ENCODE data around the gene VSIG4. TPM values are rescaled to one million over a fixed set of nuclear protein-coding genes. Genes with fewer than 3 reads are reported as not detected.

VSIG4 gene
- polyA plus RNA-seq, 3 donors = 19.2 to 137 (median 129) TPM

GRCh38 chrX:66030505-66031317 is 9.2 kb downstream of the VSIG4 start:
- WGBS, 3 donors = 37 to 49% (median 41%) methylated on average over 7 of the region's 7 CpGs
- no peak overlapping the region for H3K27ac ChIP-seq (ENCODE audit: low read depth, low read length)

DNA sequence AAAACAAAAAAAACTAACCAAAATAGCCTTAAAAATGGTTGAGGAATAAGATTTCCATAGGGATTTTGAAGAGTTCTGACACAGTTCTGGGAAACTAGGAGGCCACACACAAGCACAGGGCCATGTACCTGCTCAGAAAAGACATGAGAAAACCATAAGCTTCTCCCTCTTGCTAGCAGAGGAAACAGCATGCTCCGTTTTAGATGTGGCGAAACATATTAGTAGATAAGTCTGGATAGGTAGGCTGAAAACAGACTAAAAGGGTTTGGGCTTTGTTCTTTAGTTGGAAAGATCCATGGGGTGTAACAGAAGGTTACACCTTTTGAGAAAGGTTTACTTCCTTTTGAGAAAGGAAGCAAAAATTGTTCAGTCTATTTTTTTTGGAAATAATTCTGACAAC is 10.9 kb downstream of the VSIG4 start:
- no peak overlapping the region for H3K27ac ChIP-seq (ENCODE audit: low read depth, low read length)
- 41 to 73% (median 68%) methylated on average over 2 of the region's 2 CpGs for WGBS, 3 donors

- 44 to 75% (median 48%) methylated on average over 2 of the region's 2 CpGs for WGBS, 3 donors
- H3K27ac ChIP-seq (ENCODE audit: low read depth, low read length) = no peak overlapping the region
Observed at GRCh38 chrX:66024570-66024969, 15.3 kb downstream of the VSIG4 start.

DNA sequence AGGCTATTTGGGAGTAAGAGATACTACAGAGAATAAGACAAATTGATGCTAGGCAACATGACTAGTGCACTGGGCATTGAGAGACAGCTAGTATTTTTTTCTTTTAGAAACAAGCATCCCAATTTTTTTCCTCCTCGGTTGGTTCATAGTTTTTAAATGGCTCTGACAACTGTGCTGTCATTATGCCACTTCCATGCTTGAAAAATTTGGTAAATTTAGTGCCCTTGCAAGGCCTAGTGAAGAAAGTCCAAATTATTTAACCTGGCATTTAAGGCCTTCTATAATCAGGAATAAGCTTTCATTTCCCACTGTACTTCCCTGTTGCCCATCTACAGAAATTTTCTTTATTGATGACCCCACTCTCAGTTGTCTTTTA is 15.8 kb downstream of the VSIG4 start:
- 39 to 81% (median 53%) methylated on average over 1 of the region's 1 CpG for WGBS, 3 donors
- no peak overlapping the region for H3K27ac ChIP-seq (ENCODE audit: low read depth, low read length)

DNA sequence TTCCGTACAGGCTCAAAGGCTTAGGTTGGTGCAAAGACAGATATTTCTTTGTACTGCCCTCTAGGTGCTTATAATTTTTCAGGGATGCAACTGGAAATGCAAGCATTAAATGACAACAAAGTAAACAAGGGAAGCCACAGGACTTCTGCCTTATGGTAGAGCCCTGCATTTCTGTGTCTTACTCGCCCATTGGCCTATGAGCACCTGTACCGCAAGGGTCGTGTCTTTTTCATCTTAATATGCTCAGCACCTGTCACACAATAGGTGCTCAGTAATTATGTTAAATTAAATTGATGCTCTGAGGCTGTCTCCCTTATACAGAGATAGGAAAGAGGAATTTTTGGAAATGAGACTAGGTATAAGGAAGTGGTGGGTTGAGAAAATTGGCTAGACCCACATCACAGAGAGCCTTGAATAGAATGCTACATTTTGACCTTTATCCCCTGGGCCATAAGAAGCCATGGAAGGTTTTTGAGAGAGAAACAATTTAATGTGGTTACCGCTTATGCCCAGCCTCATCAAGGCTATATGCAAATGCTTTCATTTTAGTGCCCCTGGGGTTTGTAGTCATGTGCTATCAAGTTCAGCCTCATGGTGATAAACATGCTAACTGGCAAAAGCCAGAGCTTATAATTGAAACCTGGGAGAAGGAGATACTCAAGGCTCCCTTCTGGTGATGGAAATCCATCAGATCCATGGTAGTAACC is 16.3 kb downstream of the VSIG4 start:
- 78 to 92% (median 84%) methylated on average over 5 of the region's 5 CpGs for WGBS, 3 donors
- no peak overlapping the region for H3K27ac ChIP-seq (ENCODE audit: low read depth, low read length)

GRCh38 chrX:66022632-66023384 is 17.1 kb downstream of the VSIG4 start:
- 46 to 49% (median 49%) methylated on average over 5 of the region's 5 CpGs for WGBS, 3 donors
- H3K27ac ChIP-seq (ENCODE audit: low read depth, low read length) = no peak overlapping the region

DNA sequence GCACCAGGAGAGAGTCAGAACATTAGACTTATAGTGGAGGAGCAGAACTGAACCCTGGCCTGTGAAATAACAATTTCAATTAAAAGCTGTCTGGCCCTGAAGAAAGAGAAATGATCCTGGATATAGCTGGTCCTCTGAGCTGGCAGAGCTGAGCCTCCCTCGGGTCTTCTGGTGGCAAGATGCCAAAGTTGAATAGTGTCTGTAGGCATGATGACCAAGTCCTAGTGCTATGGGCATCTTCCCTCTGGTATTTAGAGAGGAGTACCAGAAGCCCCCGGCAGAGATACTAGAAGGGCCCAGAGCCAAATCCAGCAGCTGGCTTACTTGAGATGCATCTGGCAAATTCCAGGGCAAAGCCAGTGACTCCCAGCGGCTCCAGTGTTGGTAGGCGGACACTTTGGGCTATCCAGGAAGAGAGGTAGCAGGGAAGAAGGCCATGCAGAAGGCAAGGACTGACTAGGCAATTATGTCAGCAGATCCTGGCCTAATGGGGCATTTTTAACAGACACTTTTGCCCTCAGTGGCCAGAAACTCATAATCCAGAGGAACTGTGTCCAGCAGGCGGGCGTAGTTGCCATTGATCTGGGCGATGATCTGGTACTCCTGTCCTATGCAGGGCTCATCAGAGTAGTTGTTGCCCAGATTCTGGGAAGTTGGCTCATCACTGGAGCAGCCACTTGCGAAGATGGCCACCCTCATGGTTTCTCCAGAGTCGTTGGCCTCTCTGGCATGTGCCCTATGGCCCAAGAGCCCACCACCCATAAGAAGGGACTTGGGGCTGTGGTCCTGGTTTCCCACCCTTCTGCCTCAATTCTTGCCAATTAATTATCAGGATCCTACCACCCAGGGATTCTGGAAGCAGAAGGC is 17.9 kb downstream of the VSIG4 start:
- H3K27ac ChIP-seq (ENCODE audit: low read depth, low read length) = no peak overlapping the region
- WGBS, 3 donors = 71 to 82% (median 75%) methylated on average over 9 of the region's 9 CpGs

- no peak overlapping the region for H3K27ac ChIP-seq (ENCODE audit: low read depth, low read length)
- 46 to 68% methylated on average over 1 of the region's 1 CpG; no CpG with 5 or more reads in 1 of the 3 donors for WGBS, 3 donors
Observed at GRCh38 chrX:66021401-66021764, 18.5 kb downstream of the VSIG4 start.

GRCh38 chrX:66020631-66021334 is 19.1 kb downstream of the VSIG4 start:
- 44 to 56% (median 47%) methylated on average over 9 to 10 of the region's 10 CpGs for WGBS, 3 donors
- H3K27ac ChIP-seq (ENCODE audit: low read depth, low read length) = no peak overlapping the region

GRCh38 chrX:66019974-66020373 is 19.9 kb downstream of the VSIG4 start:
- WGBS, 3 donors = 60 to 68% (median 61%) methylated on average over 2 of the region's 2 CpGs
- H3K27ac ChIP-seq (ENCODE audit: low read depth, low read length) = no peak overlapping the region

DNA sequence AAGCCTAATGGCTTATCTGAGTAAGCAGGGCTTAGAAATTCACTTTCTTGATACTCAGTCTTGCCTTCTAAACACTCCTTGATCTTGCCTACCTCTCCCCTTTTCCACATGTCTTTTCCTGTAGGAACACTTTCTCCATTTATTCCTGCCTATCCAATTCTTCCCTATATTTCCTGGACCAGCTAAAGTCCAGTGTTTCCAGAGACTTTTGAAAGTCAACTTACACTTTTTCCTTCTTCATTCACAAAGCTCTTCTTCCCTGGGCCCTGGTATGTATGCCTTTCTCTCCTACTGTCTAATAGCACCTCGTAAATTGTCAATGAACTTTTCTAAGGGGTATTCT is 20.6 kb downstream of the VSIG4 start:
- 59 to 75% (median 69%) methylated on average over 1 of the region's 1 CpG for WGBS, 3 donors
- no peak overlapping the region for H3K27ac ChIP-seq (ENCODE audit: low read depth, low read length)

DNA sequence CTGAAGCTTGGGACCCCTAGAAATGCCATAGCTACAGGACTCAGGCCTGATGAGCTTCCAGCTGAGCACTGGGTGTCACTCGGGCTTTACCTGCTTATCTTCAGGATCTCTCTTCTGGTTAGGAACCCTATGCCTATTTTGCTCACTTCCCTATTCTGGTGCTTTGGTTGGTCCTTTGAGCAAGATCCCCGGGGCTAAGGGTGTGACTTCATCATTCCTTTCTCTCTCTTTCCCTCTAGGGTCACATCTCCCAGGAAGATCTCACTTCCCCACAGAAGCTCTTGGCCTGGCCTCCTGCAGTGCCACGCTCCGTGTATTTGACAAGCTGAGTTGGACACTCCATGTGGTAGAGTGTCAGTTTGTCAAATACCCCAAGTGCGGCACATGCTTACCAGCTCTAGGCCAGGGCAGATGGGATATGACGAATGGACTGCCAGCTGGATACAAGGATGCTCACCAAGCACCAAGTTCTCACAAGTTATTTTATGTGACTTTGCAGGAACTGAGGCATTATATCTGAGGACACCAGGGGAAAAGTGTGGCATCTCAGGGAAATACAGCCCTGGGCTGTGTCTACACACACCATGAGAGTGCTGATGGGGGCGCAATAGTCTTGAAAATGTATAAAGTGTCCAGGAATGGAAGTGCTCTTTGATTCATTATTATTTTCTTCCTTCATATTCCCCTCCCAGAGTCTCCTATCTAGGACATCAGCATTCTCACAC is 21.1 kb downstream of the VSIG4 start:
- WGBS, 3 donors = 56 to 78% (median 66%) methylated on average over 7 of the region's 7 CpGs
- H3K27ac ChIP-seq (ENCODE audit: low read depth, low read length) = no peak overlapping the region

- H3K27ac ChIP-seq (ENCODE audit: low read depth, low read length) = no peak overlapping the region
Observed at GRCh38 chrX:66017659-66018170, 22.2 kb downstream of the VSIG4 start.

GRCh38 chrX:66016905-66017658 is 22.8 kb downstream of the VSIG4 start:
- WGBS, 3 donors = 42 to 52% (median 44%) methylated on average over 2 of the region's 2 CpGs
- no peak overlapping the region for H3K27ac ChIP-seq (ENCODE audit: low read depth, low read length)

DNA sequence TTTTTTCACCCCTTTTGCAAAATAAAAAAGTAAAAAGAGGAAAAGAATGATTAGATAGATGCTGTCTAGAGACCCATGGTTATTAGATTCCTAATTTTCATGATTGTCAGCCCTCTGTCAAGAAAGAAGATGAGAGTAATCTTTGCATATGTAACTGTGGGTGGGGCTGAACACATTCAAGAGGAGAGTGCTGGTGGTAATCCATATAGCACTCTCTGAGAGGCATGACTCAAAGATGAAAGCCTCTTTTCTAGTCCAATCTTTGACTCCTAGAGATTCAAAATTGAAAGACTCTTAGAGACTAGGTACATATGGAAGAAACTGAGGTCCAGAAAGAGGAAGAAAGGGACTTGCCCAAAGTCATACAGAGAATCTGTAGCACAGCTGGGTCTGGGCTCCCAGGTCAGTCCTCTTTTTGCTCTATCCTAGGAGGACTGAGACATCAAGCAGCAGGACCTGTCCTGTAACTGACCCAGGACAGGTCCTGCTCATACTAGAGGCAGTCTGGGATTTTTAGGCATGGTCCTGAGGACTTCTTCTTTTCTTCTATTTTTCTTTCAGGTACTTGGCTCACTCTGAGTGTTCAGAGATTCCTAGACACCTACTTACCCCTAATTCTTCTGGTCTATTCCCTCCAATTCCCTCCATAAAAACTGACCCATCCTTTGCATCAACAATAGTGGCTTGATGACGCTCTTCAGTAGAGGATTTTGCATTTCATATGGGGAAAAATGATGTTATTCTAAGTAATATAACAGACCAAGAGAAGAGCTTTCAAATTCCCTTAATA is 23.8 kb downstream of the VSIG4 start:
- H3K27ac ChIP-seq (ENCODE audit: low read depth, low read length) = no peak overlapping the region
- WGBS, 3 donors = 34 to 63% (median 54%) methylated on average over 1 of the region's 1 CpG
